IPS-NIHi7 (cell line): ENCODE data around the gene FYCO1.

ENCODE experiments used
- DNase-seq: peaks from one replicate; pipeline ENCODE4 v3.0.0; 2012; ENCODE audit warnings: mixed read lengths; ENCODE audit errors: extremely low spot score

Gene FYCO1

GRCh38 chr3:45965253-45965652 is 30.4 kb downstream of the FYCO1 start:
- no peak for DNase-seq

GRCh38 chr3:45964139-45964538 is 31.5 kb downstream of the FYCO1 start:
- DNase-seq = no peak

- no peak for DNase-seq
Observed at GRCh38 chr3:45962033-45962432, 33.6 kb downstream of the FYCO1 start.

- DNase-seq = no peak
Observed at GRCh38 chr3:45960289-45960688, 35.3 kb downstream of the FYCO1 start.

GRCh38 chr3:45959201-45959600 is 36.4 kb downstream of the FYCO1 start:
- no peak for DNase-seq

- no peak for DNase-seq
Observed at GRCh38 chr3:45958321-45958791, 37.3 kb downstream of the FYCO1 start.

- no peak for DNase-seq
Observed at GRCh38 chr3:45957586-45957985, 38.0 kb downstream of the FYCO1 start.

- DNase-seq = no peak
Observed at GRCh38 chr3:45955706-45956105, 39.9 kb downstream of the FYCO1 start.

- no peak for DNase-seq
Observed at GRCh38 chr3:45955017-45955647, 40.5 kb downstream of the FYCO1 start.

GRCh38 chr3:45954306-45954705 is 41.3 kb downstream of the FYCO1 start:
- DNase-seq = no peak

GRCh38 chr3:45953536-45953935 is 42.1 kb downstream of the FYCO1 start:
- no peak for DNase-seq

GRCh38 chr3:45952456-45952855 is 43.2 kb downstream of the FYCO1 start:
- DNase-seq = no peak

- DNase-seq = no peak
Observed at GRCh38 chr3:45951946-45952345, 43.7 kb downstream of the FYCO1 start.

- DNase-seq = no peak
Observed at GRCh38 chr3:45950686-45951600, 44.7 kb downstream of the FYCO1 start.

- DNase-seq = no peak
Observed at GRCh38 chr3:45950131-45950530, 45.5 kb downstream of the FYCO1 start.

GRCh38 chr3:45949432-45949831 is 46.2 kb downstream of the FYCO1 start:
- no peak for DNase-seq

GRCh38 chr3:45948881-45949280 is 46.7 kb downstream of the FYCO1 start:
- DNase-seq = no peak

GRCh38 chr3:45948311-45948781 is 47.3 kb downstream of the FYCO1 start:
- DNase-seq = no peak

GRCh38 chr3:45947361-45947760 is 48.3 kb downstream of the FYCO1 start:
- no peak for DNase-seq

- no peak for DNase-seq
Observed at GRCh38 chr3:45946875-45947274, 48.7 kb downstream of the FYCO1 start.

GRCh38 chr3:45946307-45946706 is 49.3 kb downstream of the FYCO1 start:
- DNase-seq = no peak

GRCh38 chr3:45944830-45945620 is 50.6 kb downstream of the FYCO1 start:
- DNase-seq = no peak
